Mammary epithelial cell (primary cell): ENCODE data around the gene KCNK1.
"Not testable (repeated sequence)": the region's sequence is repeated elsewhere in the genome, so short reads cannot be mapped to it uniquely, and the experiment has no call there.

Experiments used
- EZH2 ChIP-seq: IDR thresholded peaks from 2 replicates; pipeline ENCODE4 v1.6.1; 2012; ENCODE audit warnings: low read length, inconsistent platforms, borderline replicate concordance
- TF ChIP-seq, protein P1 (sequence below), 2 donors: IDR thresholded peaks in 1 of 2; conservative IDR thresholded peaks in 1 of 2; 2 replicates each; pipeline ENCODE4 v1.5.1; 2011 to 2012; ENCODE audit warnings: inconsistent platforms in 2 of 2, low read length in 2 of 2, mild to moderate bottlenecking in 2 of 2, control low read depth in 1 of 2, low read depth in 1 of 2; ENCODE audit not compliant: insufficient read depth in 1 of 2; ENCODE audit errors: extremely low read depth in 1 of 2

- TF ChIP-seq, protein P1, sequence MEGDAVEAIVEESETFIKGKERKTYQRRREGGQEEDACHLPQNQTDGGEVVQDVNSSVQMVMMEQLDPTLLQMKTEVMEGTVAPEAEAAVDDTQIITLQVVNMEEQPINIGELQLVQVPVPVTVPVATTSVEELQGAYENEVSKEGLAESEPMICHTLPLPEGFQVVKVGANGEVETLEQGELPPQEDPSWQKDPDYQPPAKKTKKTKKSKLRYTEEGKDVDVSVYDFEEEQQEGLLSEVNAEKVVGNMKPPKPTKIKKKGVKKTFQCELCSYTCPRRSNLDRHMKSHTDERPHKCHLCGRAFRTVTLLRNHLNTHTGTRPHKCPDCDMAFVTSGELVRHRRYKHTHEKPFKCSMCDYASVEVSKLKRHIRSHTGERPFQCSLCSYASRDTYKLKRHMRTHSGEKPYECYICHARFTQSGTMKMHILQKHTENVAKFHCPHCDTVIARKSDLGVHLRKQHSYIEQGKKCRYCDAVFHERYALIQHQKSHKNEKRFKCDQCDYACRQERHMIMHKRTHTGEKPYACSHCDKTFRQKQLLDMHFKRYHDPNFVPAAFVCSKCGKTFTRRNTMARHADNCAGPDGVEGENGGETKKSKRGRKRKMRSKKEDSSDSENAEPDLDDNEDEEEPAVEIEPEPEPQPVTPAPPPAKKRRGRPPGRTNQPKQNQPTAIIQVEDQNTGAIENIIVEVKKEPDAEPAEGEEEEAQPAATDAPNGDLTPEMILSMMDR (conservative IDR thresholded peaks at IDR 0.05 in 1 of 2, IDR thresholded peaks at IDR 0.05 in 1 of 2; ENCODE audit: extremely low read depth in 1 of 2, insufficient read depth in 1 of 2, low read depth in 1 of 2, low read length in 2 of 2) = not testable (repeated sequence)
- not testable (repeated sequence) for TF ChIP-seq EZH2
These were observed 2.5 kb upstream of the KCNK1 start for GRCh38 chr1:233611363-233611762.
